ENCODE measurements around the gene MAP3K4.
A peak's percentile ranks its signal among the peaks of the same experiment; 100 is the strongest.
"Not testable (repeated sequence)": the region's sequence is repeated elsewhere in the genome, so short reads cannot be mapped to it uniquely, and the experiment has no call there.

MAP3K4 gene

DNA sequence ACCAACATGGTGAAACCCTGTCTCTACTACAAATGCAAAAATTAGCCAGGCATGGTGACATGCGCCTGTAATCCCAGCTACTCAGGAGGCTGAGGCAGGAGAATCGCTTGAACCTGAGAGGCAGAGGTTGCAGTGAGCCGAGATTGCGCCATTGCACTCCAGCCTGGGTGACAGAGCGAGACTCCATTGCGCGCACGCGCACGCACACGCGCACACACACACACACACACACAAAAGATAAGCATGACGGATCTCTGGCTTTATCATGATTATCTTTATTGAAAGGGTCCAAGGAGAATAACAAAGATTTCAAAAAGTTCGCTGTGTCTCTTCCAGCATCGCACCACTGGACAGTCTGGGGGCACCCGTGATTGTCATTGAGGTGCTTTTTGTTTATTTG is 19.0 kb upstream of the MAP3K4 start:
- DNase-seq: not testable (repeated sequence)

DNA sequence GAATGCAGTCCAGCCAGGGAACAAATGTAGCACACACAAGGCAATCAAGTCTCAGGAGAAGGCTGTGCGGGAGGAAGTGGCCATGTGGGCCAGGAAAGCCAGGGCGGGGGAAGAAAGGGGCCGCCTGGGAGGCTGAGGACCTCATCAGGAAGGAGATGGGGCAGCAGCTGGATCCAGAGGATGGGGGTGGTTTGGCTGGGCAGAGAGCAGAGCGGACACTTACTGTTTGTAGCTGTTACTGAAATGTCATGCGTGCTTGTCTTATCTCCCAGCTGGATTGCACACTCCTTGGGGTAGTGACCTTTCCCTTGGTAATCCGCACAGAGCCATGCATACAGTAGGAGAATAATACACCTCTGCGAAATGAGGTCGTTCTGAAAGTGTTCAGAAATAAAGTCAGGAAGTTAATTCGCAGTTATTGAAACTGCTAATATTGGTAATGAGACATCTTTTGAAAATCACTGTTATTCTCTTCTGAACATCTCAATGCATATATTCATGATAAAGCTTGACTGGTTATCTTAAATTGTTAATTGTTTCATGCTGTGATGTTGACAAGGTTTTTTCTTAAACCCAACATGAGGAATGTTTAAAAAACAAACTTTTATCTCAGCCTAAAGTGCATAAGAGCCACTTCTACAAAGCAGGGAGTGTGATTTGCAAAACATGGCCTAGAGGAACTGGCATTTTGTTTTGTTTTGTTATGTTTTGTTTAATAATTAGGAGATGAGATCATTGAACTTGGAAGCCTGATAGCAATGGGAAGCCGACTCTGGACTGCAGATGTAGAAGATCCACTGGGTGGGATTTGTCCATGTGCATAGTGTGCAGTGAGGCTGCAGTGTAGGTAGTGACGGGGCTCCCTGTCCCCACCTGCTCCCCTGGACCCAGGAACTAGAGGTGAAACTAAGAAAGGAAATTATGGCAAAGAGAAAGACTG is 18.0 kb upstream of the MAP3K4 start:
- no peak for DNase-seq

DNA sequence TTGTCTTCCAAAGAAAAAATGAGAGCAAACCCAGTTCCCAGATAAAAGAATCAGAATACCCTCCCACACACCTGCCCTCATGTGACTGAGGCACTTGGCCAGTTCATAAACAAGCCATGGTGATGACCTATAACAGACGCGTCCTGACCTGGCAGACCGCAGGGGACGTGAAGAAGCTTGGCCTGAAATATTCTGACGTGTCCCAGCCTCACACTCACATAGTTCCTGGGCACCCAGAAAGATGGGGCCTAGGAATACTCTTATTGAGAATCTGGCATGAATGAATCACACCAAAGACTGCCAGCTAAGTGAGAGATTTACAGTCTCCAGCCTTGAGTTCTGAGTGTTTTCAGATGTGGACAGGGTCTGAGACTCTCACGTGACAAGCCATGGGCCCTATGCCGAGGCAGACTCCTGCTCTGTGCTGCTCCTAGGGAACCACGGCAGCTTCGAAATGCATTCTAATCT is 17.2 kb upstream of the MAP3K4 start:
- DNase-seq: no peak

DNA sequence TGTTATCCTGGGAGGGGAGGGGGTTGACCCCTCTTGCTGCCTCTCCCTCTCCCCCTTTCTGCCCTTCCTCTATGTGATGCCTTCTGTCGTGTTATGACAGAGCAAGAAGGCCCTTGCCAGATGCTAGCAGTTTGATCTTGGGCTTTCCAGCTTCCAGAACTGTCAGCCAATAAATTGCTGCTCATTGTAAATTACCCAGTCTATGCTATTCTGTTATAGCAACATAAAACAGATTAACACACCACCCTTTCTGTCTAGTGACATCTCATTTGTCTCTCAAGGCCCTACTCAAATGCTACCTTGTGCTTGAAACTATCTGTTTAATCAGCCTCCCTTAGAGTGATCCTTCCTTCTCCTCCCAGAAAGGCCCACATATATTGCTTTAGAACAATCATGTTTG is 16.4 kb upstream of the MAP3K4 start:
- DNase-seq: no peak

DNA sequence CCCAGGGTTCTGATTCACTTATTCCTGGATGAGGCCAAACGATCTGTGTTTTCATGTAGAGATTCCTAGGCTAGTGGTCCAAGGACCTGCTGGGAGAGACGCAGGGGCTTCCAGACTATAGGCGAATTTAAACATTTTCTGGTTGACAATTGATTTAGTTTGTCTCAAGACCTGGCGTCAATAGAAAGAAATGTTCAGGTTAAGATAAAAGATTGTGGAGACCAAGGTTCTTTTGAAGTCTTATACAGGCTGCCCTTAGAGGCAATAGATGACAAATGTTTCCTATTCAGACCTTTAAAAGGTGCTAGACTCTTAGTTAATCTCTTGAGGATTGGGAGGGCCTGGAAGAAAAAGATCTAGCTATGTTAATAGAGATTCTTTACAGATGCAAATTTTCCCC is 15.6 kb upstream of the MAP3K4 start:
- not testable (repeated sequence) for DNase-seq

DNA sequence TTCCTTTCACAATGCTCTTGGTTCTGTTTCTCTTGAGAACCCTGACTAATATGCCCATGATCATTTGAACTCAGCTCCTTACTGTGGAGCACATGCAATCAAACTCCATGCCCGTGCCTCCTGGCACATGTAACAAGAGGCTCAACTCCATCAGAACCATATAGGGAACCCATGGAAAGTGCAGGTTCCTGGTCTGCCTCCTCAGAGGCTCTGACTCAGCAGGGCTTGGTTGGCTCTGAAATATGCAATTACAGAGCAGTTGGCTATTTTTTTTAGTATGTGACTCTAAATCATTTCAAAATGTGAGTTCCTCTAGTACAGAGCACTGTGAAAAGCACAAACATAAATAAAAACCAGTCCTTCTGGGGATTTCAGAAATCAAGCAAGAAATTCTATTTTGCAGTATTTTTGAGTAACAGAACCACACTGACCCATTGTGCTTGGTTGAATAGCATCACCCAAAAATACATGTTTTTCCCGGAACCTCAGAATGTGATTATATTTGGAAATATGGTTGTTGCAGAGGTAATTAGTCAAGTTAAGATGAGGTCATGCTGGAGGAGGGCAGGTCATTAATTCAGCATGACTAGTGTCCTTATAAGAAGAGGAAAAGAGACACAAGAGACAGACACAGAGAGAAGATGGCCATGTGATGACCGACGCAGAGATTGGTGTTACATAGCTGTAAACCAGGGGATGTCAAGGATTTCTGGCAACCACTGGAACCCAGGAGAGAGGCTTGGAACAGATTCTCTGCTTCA is 13.2 kb upstream of the MAP3K4 start:
- no peak for DNase-seq

DNA sequence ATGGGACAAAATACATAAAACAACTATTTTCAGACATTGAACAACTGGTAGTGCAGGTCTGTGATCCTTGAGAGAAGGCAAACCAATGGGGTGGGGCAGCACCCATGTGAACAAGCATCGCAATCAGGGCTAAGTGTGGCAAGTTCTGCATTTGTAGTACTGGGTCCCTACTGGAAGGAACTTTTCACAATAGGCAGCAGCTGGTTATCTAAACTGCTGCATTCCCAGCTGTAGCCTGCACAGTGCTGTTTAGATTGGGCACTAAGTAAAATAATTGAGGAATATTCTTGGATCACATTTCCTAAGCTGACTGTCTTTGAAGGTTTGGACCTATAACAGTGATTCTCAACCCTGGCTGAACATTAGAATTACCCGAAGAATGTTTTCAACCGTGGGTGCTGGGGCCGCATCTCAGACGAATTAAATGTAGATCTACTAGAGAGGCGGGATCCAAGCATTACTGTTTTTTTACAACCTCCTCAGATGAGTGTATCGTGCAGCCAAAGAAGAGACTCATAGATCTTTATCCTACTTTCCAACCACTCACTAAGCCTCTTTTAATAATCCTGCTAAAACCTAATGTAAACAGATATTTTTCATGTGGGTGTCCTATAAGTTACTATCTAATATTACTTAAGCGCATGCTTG is 12.4 kb upstream of the MAP3K4 start:
- DNase-seq: no peak

DNA sequence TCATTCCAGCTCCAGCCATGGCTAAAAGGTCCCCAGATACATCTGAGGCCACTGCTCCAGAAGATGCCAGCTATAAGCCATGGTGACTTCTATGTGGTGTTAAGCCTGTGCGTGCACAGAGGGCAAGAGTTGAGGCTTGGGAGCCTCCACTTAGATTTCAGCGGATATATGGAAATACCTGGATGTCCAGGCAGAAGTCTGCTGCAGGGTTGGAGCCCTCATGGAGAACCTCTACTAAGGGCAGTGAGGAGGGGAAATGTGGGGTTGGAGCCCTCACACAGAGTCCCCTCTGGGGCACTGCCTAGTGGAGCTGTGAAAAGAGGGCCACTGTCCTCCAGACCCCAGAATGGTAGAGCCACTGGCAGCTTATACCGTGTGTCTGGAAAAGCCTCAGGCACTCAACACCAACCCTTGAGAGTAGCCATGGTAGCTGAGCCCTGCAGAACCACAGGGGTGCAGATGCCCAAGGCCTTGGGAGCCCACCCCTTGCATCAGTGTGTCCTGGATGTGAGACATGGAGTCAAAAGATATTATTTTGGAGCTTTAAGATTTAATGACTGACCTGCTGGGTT is 8.1 kb upstream of the MAP3K4 start:
- DNase-seq: not testable (repeated sequence)

DNA sequence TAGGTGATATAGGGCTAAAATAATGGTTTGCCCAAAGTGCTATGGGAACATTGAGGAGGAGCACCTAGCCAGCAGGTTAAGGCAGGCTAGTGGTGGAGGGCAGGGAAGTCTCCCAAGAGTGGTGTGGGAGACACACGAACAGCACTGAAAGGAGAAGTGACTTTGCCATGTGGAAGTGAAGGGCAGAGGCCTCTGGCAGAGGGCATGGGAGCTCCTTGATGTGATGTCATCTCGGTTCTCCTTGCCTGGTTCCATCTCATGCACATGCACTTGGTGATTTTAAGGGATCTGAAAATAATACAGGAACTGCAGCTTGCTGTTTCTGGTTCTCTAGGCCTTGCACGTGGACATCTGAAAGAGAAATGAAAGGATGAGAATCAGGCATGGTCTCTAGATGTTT is 4.7 kb upstream of the MAP3K4 start:
- peak; percentile 15 to 19 for DNase-seq

DNA sequence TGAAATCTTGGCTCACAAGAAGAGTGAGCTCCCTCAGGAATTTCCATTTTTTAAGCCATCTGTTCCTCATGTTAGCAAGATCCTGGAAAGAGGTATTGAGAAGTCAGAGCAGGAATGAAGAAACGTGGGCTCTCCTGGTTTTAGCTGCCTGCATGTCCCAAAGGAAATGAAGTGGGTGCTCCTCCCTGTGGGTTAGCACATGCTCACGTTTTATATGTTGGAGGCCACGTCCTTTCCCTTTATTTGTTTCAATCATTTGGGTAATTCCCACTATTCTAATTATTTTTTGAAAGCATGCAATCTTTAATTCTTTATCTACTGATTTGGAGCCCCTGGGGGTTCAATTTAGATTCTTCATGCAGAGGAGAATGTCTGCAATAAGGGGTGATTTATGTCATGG is 4.3 kb upstream of the MAP3K4 start:
- DNase-seq: no peak

DNA sequence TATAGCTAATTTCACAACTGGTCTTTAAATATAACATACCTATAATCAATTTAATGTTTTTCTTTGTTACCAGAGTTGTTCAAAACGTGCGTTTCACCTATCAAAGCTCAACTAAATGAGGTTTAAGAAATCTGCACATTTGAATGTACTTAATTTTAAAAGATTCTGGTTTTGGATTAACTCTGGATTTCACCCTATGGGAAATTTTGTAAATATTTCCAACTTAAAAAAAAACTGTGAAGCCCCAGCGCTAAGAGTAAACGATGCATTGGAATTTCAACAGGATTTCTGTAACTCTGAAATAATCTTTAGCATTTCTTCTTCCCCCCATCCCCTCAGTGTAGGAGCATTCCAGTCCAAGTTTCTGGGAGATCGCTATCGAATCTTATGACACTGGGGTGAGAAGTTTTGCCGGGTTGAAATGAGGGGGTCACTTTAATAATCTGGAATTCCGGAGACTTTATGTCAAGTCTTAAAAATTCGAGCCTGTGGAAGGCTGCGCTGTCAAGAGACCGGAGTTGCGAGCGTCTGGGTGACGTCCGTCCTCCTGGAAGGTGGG is 643 bp upstream of the MAP3K4 start:
- peak; percentile 14 to 61 for DNase-seq

DNA sequence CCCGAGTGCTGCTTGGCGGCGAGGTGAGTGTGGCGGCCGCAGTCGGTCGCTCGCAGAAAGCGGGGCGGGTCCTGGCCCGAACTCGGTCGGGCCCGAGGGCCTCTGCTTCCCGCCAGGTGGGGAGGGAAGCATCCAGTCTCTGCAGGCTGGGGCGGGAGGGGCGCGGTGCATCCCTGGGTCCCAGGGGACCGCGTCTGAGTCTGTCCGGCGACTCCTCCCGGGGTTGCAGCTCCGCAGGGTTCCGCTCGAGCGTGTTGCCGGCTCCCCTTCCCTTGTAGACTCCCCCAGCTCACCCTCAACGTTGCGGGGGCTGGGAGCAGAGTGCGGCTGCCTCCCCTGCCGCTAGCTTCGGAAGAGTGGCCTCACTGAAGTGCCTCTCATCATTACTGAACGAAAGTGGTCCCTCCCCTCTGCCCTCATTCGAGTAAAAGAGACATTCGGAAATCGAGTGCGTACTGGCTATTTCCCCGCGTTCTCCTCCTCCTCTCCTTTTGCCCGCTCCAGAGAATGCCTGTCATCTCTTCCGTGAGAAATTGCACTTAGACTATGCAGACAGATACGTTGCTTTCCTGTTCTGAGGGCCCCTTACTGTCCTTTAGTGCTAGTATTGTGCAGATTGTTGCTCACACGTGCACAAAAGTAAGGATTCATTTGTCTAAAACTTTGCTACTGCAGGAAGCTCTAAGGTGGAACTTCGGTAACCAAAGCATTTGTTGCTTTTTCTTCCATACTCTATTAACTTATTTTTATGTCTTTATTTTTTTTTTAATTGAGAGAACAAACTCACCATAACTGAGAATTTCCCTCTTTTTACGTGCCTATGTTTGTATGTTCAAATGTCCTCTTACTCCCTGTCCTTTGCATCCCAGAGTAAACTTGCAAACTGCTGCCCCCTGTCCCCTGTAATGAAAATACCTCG is 751 bp downstream of the MAP3K4 start:
- DNase-seq: peak; percentile 79 to 82

DNA sequence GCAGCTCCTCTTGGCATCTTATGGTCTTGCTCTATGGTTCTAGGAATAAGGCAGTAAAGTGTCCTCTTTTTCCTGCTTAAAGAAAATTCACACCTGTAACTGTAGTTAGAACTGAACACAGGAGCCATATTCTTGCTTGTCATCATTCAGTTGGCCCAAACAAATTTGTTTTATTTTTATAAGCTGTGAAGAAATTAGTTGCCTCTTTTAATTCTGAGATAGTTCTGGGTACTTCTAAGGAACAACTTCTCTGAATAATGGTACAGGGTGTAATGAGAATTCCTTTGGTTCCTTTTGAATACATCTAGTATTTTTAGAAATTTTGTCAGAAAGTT is 1.4 kb downstream of the MAP3K4 start:
- DNase-seq: no peak

DNA sequence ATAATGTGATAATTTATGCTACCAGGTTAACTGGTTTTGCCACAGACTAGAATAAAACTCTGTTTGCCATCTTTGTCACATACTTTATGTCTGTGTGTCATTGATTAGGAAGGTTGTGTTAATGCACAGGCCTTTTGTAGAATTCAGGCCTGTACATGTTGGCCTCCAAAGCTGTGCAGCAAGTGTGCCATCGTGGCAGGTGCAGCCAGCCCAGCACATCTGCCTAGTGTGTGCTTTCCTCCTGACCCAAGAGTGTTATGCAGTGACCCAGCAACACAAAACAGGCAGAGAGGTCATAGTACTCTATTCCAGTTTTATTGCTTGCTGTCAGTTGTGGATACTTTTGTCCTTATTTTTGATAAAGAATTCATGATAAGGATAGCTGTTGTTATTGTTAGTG is 3.7 kb downstream of the MAP3K4 start:
- no peak for DNase-seq

DNA sequence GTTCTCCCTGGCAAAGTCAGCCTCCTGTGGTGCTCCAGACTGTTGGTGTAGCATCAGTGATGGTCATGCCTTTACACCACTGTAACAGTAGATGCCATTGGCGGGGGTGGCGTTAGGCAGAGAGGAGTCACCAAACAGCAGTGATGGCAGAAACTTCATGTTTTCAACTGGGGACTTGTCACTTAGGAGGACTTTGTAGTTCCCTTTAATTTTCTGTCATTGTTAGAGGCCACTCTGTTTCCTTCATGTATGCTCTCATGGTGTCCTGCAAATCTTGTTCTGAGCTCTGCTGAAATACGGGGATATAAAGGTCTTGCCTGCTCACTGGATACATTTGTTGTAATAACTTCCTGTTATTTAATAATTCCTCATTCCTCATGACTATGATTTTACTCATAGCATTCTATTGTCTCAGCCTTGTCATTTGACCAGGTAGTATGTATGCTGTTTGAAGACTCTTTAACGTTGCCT is 4.6 kb downstream of the MAP3K4 start:
- DNase-seq: peak in 1 of 2 experiments; percentile 21

DNA sequence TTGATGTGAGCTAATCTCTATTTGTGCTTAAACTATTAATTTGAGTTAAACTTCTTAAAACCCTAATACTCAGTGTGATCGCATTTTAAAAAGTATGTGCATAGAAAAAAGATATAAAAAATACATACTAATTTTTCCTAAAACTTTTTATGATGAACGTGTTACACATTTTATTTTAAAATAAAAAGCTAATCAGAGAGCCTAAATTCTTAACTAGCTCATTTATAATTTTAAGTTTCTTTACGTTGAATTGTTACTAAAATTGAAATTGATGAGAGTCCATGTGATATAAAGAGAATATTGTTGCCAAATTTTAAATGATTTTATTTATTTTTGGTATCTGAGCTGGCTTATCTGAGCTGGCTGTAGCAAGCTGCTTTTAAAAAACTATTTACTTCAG is 6.6 kb downstream of the MAP3K4 start:
- DNase-seq: no peak

DNA sequence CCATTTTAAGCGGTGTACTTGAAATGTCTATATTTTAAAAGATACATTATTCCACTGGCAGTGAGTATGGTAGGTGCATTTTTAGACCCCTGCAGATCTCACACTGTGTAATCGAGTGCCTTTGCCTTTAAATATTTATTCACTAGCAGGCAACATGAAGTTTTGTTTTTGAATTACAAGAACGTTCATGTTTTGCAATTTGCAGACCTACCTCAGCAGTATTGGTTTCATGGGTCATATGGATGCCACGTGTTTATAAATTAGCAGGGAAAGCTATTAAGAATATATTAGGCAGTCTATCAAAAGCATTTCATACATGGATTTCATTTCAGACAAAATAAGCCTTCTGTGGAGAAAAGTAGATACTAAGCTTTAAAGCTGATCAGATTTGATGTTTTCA is 7.2 kb downstream of the MAP3K4 start:
- no peak for DNase-seq

DNA sequence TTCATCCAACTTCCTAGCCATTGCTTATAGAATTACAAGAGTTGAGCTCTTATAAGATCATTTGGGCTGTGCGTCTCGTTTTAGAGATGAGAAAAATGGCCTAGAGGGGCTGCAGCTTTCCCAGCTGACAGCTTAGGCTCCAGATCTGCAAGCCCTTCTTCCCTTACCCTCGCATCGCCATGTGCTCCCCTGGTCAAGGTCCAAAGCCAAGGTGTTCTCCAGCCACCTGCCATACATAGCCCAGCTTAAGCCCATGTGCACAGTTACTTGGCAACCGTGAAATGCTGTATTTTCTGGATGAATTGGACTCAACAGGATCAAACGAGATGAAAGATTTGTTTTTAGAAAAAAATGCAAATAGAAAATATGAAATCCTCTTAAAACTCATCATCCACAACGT is 7.9 kb downstream of the MAP3K4 start:
- DNase-seq: no peak

DNA sequence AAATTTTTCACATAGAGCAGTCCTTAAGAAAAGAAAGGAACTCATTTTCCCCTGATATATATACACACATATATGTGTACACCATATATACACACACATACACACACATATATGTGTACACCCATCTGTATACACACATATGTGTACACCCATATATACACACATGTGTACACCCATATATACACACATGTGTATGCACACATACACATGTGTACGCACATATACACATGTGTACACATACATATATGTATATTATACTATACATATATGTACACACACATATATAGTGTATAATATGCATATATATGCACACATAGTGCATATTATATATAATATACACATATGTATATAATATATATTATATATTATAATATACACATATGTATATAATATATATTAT is 9.1 kb downstream of the MAP3K4 start:
- DNase-seq: no peak

DNA sequence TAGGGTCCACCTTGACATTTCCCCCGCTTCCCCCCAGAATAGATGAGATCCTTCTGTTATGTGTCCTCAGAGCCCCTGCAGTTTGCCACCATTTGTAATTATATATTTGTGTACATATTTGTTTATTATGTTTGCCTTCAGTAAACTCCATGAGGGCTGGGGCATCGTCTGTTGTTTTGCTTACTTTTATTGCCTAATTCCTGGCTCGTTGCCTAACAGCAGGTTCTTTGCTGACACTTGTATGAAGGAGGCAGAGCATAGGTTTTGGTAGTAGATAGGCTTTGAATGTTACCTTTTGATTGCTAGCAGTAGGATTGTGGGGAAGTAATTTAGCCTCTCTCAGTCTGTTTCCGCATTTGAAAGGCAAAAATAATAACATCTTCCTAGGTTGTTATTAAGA is 9.9 kb downstream of the MAP3K4 start:
- no peak for DNase-seq

DNA sequence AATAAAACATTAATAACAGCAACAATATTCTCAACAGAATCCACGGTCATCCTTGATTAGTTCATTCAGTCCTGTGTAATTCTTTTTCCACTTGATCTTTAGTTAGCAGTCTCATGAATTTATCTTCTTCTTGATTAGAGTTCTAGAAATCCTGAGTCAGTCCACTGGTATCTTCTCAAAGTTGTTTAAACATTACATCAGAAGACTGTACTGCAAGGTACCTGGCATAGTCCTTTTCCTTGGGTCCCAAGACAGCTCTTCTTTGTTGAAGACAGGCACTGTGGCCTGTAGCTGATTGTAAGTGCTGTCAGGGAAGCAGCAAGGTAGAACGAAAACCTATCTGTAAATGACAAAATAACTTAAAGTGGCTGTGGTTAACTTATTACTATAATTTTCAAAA is 11.8 kb downstream of the MAP3K4 start:
- DNase-seq: no peak

DNA sequence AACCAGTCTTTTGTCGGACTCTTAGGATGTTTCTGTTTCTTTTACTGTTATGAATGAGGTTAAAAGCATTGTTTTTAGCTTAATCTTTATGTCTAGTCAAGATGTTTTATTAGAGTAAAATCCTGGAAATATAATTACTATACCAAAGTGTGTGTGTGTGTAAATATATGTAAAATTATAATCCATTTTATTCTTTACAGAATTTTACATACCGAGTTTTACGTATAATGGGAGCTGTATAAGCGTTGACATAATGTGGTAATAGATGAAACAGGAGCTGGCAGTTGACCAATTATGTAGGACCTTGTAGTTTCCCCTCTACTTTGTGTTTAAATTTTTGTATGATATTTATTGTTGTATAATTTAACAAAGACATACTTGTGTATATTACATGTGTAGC is 16.7 kb downstream of the MAP3K4 start:
- no peak for DNase-seq
